Measurements from ENCODE around the gene PPFIA4.

Gene PPFIA4

DNA sequence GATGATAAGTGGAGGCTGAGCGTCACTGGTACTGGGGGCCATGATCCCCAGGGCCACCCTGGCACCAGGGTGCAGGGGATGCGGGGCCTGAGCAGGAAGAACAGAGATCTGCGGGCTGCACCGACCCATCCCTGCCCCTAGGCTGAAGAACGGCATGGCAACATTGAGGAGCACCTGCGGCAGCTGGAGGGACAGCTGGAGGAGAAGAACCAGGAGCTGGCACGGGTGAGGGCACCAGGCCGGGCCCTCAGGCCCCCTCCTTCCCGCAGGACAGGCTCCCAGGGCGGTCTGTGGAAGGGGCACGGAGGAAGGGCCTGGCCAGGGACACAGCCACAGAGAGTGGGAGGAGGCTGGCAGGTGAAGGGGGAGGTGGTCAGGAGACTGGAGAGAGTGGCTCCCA is 21.8 kb downstream of the PPFIA4 start:
- Histone ChIP-seq H3K9me3 (ENCODE audit: insufficient read depth, low read length, severe bottlenecking) (no peaks in the 10 kb centered on the region), H3K79me2 (ENCODE audit: insufficient read depth, low read length) (no peaks in the 10 kb centered on the region), H3K27ac (ENCODE audit: low read length) (no peak overlapping the region), H3K4me2 (ENCODE audit: insufficient read depth, low read length) (no peak overlapping the region), H3K4me1 (ENCODE audit: insufficient read depth, low read length) (no peaks in the 10 kb centered on the region; the same call in 1 of the 2 replicates), H2AFZ (ENCODE audit: low read depth, low read length) (no peak overlapping the region), H3K27me3 (ENCODE audit: insufficient read depth, low read length, poor library complexity) (peaks cover 51% of the 10 kb centered on the region), H3K9ac (ENCODE audit: low read depth, low read length) (no peak overlapping the region), H4K20me1 (ENCODE audit: insufficient read depth, low read length) (peaks cover 3% of the 10 kb centered on the region; the same call in 1 of the 2 replicates), H3K36me3 (ENCODE audit: insufficient read depth, low read length) (no peaks in the 10 kb centered on the region), H3K4me3 (ENCODE audit: low read depth in 1 of 2, low read length in 2 of 2) (no peak overlapping the region)
- no peak for ATAC-seq (ENCODE audit: insufficient read depth, low read depth)
- DNase-seq, result no peak
- TF ChIP-seq, protein P1, sequence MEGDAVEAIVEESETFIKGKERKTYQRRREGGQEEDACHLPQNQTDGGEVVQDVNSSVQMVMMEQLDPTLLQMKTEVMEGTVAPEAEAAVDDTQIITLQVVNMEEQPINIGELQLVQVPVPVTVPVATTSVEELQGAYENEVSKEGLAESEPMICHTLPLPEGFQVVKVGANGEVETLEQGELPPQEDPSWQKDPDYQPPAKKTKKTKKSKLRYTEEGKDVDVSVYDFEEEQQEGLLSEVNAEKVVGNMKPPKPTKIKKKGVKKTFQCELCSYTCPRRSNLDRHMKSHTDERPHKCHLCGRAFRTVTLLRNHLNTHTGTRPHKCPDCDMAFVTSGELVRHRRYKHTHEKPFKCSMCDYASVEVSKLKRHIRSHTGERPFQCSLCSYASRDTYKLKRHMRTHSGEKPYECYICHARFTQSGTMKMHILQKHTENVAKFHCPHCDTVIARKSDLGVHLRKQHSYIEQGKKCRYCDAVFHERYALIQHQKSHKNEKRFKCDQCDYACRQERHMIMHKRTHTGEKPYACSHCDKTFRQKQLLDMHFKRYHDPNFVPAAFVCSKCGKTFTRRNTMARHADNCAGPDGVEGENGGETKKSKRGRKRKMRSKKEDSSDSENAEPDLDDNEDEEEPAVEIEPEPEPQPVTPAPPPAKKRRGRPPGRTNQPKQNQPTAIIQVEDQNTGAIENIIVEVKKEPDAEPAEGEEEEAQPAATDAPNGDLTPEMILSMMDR (IDR thresholded peaks at IDR 0.05; ENCODE audit: borderline replicate concordance, extremely low read depth, low read length, poor library complexity, severe bottlenecking), result no peak
- no peak for TF ChIP-seq EZH2 (IDR thresholded peaks at IDR 0.05; ENCODE audit: borderline replicate concordance, low read depth, low read length, severe bottlenecking)

DNA sequence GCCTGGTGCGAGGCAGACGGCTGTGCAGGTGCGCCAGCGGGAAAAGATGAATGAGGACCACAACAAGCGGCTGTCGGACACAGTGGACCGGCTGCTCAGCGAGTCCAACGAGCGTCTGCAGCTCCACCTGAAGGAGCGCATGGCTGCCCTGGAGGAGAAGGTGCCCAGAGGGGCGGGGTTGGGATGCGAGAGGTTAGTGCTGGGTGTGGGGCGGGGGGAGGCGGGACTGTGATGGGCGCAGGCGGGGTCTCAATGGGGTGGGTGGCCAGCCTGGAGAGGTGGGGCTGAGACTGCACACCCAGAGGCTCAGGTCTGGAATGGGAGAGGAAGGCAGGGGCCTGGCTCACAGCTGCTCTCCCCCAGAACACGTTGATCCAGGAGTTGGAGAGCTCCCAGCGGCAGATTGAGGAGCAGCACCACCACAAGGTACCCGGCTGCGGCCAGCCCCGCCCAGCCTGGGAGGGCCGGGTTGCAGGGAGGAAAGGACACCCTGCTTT is 22.3 kb downstream of the PPFIA4 start:
- H3K9me3 ChIP-seq (ENCODE audit: insufficient read depth, low read length, severe bottlenecking), result no peaks in the 10 kb centered on the region
- H3K27ac ChIP-seq (ENCODE audit: low read length), result no peak overlapping the region
- no peak overlapping the region for H3K9ac ChIP-seq (ENCODE audit: low read depth, low read length)
- H3K79me2 ChIP-seq (ENCODE audit: insufficient read depth, low read length), result no peaks in the 10 kb centered on the region
- H3K27me3 ChIP-seq (ENCODE audit: insufficient read depth, low read length, poor library complexity), result peaks cover 55% of the 10 kb centered on the region
- no peak for ATAC-seq (ENCODE audit: insufficient read depth, low read depth)
- H3K36me3 ChIP-seq (ENCODE audit: insufficient read depth, low read length), result no peaks in the 10 kb centered on the region
- H4K20me1 ChIP-seq (ENCODE audit: insufficient read depth, low read length), result peaks cover 3% of the 10 kb centered on the region; the same call in 1 of the 2 replicates
- no peak overlapping the region for H3K4me2 ChIP-seq (ENCODE audit: insufficient read depth, low read length)
- no peak for DNase-seq
- H3K4me1 ChIP-seq (ENCODE audit: insufficient read depth, low read length), result no peaks in the 10 kb centered on the region; the same call in 1 of the 2 replicates
- H3K4me3 ChIP-seq (ENCODE audit: low read depth in 1 of 2, low read length in 2 of 2), result no peak overlapping the region
- H2AFZ ChIP-seq (ENCODE audit: low read depth, low read length), result no peak overlapping the region
- TF ChIP-seq EZH2 (IDR thresholded peaks at IDR 0.05; ENCODE audit: borderline replicate concordance, low read depth, low read length, severe bottlenecking), result no peak
- TF ChIP-seq, protein P1 (IDR thresholded peaks at IDR 0.05; ENCODE audit: borderline replicate concordance, extremely low read depth, low read length, poor library complexity, severe bottlenecking), result no peak

DNA sequence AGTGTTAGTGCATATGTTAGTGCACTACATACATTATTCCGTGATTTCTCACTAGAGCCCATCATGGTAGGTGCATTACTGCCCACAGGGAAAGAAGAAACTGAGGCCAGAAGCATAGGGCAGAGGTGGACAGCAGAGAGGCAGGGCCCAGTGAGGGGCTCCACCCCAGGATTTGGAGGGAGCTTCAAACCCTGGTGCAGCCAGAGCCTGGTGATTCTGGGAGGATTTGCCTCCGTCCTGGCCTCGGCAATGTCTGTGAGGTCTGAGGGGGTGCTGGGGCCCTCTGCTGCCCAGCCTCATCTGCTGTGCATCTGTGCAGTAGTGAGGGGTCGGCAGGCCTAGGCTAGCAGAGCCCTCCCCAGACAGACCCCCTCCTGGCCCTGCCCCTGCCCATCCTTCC is 22.8 kb downstream of the PPFIA4 start:
- no peak overlapping the region for H3K4me2 ChIP-seq (ENCODE audit: insufficient read depth, low read length)
- H3K27me3 ChIP-seq (ENCODE audit: insufficient read depth, low read length, poor library complexity), result peaks cover 60% of the 10 kb centered on the region
- H3K4me1 ChIP-seq (ENCODE audit: insufficient read depth, low read length), result no peaks in the 10 kb centered on the region; the same call in 1 of the 2 replicates
- H3K27ac ChIP-seq (ENCODE audit: low read length), result no peak overlapping the region
- H3K36me3 ChIP-seq (ENCODE audit: insufficient read depth, low read length), result no peaks in the 10 kb centered on the region
- H3K79me2 ChIP-seq (ENCODE audit: insufficient read depth, low read length), result no peaks in the 10 kb centered on the region
- no peak overlapping the region for H3K4me3 ChIP-seq (ENCODE audit: low read depth in 1 of 2, low read length in 2 of 2)
- TF ChIP-seq, protein P1 (IDR thresholded peaks at IDR 0.05; ENCODE audit: borderline replicate concordance, extremely low read depth, low read length, poor library complexity, severe bottlenecking), result no peak
- no peak for TF ChIP-seq EZH2 (IDR thresholded peaks at IDR 0.05; ENCODE audit: borderline replicate concordance, low read depth, low read length, severe bottlenecking)
- H3K9ac ChIP-seq (ENCODE audit: low read depth, low read length), result no peak overlapping the region
- no peak overlapping the region for H2AFZ ChIP-seq (ENCODE audit: low read depth, low read length)
- H4K20me1 ChIP-seq (ENCODE audit: insufficient read depth, low read length), result peaks cover 3% of the 10 kb centered on the region; the same call in 1 of the 2 replicates
- ATAC-seq (ENCODE audit: insufficient read depth, low read depth), result no peak
- no peaks in the 10 kb centered on the region for H3K9me3 ChIP-seq (ENCODE audit: insufficient read depth, low read length, severe bottlenecking)
- no peak for DNase-seq

Measured in DND-41 (cell line).